Kidney tubule cell (primary cell): ENCODE data around the gene SAMD1.

Experiments used
- DNase-seq: peaks from one replicate; pipeline ENCODE4 v3.0.0-alpha.2; 2018; ENCODE audit warnings: low spot score

Gene SAMD1

DNA sequence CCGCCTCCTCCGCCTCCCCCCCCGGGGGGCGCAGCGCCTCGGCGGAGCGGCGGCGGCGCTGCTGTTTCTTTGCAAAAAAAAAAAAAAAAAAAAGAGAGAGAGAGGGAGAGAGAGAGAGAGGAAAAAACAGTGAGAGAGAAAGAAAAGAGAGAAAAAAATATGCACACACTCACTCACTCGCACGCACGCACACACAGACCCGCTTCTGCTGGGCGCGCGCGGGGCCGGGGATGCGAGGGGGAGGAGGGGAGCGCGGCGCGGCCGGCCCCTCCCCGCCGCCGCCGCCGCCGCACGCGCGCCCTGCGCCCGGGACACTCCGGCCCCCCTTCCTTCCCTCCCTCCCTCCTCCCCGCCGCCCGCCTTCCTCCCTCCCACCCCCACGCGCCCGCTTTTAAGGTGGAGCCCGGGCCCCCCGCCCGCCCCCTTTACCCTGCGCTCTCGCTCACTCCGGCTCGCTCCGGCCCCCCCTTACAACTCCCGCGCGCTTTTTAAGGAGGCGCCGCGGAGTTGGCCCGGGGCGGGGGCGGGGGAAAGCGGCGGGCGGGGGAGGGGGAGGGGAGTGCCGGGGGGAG is at the start of gene SAMD1:
Gene SAMD1 (minus strand): TSS at position 243 of the 572 bp plus-strand sequence.
- peak; percentile 80 for DNase-seq

DNA sequence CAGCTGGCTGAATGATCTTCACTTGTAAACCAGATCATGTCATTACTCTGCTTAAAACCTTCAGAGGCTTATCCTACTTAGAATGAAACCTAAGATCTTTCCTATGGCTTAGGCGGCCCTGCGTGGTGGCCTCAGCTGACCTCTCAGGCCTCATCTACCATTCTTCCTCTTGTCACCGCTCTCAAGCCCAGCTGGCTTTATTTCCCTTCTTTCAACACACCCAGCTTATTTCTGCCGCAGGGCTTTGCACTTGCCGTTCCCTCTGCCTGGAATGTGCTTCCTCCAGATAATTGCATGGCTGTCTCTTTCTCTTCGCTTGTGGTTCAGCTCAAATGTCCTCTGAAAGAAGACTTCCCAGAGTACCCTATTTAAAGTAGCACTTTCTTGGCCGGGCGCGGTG is 49.4 kb upstream of the SAMD1 start:
- no peak for DNase-seq

DNA sequence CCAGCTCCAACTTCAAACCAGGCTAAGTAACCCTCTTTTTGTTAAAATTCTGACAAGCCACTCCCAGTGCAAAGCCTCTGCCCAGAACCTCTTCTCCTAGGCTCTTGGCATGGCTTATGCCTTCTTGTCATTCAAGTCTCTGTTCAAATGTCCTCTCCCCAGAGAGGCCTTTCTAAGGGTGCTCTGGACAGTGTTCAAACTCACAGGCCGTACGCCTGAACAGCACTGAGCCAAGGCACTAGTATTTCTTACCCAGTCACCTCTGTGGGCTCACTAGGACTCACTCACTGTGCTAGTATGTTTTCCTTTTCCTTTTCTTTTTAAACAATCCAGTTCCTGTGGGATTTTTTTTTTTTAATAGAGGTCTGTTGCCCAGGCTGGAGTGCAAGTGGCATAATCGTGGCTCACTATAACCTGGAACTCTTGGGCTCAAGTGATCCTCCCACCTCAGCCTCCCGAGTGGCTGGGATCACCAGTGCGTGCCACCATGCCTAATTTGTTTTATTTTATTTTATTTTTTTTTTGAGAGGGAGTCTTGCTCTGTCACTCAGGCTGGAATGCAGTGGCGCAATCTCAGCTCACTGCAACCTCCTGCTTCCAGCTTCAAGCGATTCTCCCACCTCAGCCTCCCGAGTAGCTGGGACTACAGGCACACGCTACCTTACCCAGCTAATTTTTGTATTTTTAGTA is 48.2 kb upstream of the SAMD1 start:
- DNase-seq, result peak; percentile 22

DNA sequence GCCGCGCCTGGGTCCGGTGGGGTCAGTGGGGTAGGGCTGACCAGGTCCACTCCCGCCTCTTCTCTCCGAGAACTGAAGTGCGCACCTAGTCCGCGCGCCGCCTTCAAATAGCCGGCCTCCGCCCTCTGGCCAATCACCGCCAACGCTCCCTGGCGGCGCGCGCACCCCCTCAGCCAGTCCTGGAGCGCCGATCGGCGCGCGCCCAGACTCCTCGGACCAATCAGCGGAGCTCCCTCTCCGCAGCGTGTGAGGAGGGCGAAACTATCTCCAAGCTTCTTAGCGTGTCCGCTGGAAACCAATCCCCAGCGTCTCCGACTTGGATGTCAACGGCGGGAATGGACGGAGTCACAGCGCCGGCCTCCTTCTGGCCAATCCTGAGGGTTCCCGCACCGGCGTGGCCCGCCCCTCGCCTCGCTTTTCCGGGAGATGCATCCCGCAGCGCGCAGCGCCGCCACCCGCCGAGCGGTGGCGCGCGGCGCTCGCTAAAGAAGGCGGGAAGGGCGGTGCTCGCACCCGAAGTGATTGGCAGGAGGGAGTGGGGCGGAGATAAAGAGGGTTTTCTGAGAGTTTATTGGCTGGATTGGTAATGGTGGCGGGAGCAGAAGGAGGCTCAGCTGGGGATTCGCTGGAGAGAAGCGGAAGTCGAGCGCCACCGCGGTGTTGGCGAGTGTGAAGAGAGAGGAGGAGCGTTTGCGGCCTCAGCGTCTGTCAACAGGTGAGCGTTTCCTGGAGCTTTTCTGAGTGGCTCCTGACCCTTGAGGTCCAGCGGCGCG is 46.1 kb upstream of the SAMD1 start, which contains the start of gene ASF1B:
Gene ASF1B (minus strand): TSS at position 81 of the 773 bp plus-strand sequence. CDS start 133 bp downstream, outside the sequence.
- DNase-seq, result peak; percentile 100

DNA sequence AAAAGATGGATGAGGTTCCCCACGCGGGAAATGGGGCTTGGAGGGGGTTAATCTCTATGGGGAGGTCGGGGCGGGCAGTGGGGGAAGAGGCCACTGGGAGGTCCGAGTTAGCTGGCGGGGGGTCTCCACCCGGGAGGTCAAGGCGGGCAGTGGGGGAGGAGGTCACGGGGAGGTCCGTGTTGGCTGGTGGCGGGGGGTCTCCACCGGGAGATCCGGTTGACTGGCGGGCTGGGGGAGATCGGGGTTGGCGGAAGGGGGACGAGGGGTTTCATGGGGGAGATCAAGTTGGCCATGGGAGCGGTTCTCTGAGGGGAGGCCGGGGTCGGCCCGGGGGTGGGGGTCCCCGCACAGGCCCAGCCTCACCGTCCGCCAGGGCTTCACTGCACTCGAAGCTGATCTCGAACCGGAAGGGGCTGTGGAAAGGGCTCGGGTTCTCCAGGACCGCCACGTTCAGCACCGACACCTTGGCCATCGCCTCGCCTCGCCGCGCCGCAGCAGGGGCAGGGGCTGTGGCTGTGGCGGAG is 45.5 kb upstream of the SAMD1 start:
- no peak for DNase-seq

DNA sequence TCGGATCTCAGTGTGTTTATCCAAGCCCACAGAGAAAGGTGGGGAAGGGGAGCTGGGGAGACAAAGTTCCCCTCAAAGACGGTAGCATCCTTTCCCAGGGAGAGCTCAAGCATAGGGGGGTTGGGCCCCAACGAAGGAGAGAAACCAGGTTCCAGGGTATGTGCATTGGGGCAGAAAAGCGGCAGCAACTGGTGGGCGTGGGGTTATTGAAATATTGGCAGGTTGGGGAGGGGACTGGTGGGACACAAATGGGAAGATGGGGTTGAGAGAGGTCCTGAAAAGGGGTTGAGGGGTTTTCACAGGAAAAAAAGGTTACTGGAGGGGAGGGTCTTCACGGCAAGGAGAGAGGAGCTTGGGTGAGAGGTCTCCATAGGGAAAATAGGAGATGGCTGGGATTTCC is 44.8 kb upstream of the SAMD1 start:
- no peak for DNase-seq

DNA sequence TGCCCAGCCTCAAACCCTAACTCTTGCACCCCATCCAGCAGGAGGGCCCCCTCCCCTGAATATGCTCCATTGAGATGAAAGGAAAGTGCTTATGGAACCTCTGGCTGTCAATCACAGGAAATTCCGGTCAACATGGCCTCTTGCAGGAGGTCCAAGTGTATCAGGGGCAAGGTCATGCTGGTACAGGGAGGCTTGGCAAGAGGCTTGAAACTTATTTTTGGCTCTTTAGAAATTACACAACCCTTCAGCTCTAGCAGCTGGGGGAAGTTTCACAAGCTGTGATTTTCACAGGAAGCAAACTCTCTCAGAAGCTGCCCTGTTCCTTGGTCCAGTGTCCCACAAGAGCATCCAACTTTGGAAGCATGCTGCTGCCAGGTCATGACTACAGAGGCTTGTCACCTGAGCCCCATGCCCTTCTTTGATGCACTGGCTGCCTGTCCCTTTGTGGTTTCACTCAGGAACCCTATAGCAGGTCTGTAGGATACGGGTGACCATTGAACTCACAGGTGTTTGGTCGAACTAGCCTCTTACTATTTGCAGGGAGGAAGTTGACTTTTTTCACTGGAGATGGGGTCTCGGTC is 37.5 kb upstream of the SAMD1 start:
- no peak for DNase-seq

DNA sequence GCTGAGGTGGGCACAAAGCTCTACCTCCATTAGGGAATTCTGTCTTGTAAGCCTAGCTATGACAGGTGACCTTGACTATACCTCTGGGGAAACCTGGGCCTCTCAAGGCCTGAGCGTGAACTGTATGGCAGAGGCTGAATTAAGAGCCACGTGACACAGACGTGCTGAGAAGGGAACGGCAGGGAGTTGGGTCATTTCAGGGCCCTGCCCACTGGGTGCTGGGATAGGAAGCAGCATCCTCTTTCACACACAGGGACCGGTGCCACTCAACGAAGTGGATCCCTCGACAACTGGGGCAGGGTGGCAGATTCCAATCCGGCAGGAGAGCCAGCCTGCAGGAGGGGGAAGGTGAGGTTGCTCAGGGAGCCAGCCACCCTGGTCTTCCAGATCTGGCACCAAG is 36.6 kb upstream of the SAMD1 start:
- DNase-seq, result no peak

DNA sequence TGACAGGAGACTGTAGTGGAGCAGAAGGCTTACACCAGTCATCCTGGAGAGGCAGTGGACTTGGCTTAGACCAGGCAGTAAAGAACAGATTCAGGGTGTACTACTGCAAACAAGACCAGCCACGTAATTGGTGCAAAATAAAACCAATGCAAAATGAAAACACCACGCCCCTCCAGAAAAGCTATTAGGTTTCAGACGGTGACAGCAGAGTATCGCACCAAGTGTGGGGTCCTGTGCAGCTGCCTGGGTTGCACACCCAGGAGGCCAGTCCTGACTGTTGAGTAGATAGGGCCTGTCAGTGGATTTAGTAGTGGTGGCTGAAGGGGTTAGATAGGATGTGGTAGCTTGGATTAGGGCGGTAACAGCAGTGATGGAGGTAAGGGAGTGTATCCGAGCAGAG is 32.4 kb upstream of the SAMD1 start:
- DNase-seq, result no peak

DNA sequence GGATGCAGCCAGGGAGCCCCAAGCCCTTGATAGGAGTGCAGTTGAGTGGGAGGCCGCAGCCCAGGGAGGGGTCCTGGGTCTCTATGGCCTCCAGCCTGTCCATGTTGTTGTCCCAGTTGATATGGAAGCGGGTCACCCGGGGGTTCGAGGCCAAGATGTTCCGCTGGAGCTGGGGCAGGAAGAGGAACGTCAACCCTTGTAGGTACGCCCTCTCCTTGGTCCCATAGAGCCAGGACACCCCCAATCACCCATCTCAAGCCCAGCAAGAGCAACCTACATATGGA is 29.9 kb upstream of the SAMD1 start:
- DNase-seq, result no peak

DNA sequence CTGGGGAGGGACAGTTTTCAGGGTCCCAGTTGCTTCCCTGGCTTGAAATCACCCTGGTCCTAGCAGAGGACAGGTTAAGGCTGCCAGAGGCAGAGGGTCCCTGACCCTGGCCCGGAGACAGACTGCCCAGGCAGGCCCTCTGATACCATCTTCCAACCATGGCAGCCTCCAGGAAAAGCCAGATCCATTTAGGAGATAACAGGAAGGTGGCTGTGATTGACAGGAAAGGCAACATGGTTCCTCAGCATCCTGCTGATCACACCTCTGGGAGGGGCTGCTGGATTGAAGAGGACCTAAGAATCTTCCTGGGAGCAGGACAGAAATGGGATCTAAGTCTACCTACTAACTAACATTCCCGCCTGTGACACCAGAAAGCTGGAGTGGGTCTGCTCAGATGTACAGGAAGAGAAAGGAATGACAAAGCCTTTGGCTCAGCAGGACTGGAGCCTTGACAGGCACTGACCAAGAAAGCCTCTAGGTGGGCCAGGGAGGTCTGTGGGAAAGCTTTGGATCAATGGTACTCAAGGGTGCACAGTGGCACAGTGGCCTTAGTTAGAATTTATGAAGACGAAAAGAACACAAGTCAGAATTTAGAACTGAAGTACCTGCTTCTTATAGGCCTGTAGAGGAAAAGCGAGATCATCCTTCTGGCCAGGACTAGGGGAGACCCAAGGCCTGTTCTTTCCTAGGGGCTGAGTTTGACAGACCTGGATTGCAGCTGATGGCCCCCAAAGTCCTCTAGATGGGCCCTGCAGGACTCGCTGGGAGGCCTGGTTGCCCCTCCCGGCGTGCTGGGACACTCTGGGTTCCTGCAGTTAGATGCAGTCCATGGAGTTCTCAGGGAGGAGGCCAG is 29.3 kb upstream of the SAMD1 start:
- no peak for DNase-seq

DNA sequence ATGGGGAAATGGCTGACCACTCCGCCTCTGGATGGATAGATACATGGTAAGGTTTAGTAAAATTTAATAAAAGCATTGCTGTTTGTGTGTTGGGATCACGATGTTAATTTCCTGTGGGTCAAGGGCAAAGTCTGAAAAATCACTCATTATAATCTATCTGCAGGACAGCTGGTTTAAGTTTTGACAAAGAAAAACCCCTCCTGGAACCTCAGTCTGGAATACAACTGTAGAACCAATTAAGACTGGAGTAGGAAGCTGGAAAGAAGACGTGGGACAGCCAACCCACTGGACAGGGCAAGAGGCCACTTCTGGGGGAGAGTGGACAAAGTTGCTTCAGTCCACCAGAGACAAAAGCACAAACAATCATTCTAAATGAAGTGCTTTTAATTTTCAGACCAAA is 28.6 kb upstream of the SAMD1 start:
- DNase-seq, result no peak

DNA sequence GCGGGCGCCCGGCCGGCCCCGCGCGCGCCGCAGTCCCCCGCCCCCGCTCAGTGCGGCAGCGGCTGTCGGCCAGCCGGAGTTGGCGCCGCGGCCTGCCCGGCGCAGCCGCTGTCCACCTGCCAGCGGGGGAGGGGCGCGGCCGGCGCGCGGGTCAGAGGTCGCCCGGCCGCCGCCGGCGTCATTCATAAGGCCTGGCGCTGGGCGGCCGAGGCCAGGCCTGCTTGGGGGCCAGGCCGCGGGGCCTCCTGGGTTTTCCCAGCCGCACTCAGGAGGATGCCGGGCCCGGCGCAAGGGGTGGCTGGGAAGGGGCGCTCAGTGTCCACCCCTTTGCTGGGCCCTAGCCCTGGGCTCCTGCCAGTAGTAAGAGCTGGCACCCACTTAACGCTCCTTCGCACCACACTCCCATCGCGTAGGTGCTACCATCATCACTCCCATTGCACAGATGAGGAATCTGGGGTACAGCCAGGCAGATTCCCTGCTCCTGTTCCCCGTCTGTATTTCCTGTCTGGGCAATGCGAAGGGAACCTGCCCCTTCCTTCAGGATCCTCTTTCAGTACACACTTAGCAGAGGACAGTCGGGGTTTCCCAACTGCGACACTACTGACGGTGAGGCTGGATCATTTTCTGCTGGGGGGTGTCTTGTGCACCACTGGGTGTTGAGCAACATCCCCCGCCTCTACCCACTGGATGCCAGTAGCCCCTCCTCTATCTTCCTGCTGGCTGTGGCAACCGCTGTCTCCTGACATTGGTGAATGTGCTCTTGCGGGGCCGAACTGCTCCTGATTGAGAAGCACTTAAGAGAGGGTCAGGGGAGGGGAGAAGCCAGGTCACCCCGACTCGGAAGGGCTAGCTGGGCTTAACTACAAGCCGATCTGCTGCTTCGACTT is 27.9 kb upstream of the SAMD1 start:
- peak; percentile 72 for DNase-seq

DNA sequence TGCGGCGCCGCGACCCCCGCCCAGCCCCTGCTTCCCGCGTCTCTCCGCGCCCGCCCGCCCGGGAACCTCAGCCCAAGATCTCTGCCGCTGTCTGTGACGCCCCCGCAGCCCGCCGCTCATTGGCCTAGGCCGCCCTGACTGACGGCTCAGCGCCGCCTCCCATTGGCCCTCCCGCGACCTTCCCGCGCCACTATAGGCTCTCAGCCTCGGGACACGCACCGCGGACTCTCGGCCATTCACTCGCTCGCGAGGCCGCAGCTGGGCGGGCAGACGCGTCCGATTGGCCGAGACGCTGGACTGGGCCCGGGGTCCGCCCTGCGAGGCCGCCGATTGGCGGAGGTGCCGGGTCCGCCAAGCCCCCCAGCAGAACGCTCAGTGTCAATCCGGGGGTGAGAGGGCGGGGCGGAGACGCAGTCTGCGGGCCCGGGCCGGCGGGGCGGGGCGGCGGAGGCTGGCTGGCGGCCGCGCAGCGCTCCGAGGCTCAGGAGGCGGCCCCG is 27.2 kb upstream of the SAMD1 start, which contains the start of gene PRKACA:
Gene PRKACA (minus strand): TSS at position 95 of the 497 bp plus-strand sequence. CDS start 215 bp downstream, outside the sequence.
- DNase-seq, result peak; percentile 99

DNA sequence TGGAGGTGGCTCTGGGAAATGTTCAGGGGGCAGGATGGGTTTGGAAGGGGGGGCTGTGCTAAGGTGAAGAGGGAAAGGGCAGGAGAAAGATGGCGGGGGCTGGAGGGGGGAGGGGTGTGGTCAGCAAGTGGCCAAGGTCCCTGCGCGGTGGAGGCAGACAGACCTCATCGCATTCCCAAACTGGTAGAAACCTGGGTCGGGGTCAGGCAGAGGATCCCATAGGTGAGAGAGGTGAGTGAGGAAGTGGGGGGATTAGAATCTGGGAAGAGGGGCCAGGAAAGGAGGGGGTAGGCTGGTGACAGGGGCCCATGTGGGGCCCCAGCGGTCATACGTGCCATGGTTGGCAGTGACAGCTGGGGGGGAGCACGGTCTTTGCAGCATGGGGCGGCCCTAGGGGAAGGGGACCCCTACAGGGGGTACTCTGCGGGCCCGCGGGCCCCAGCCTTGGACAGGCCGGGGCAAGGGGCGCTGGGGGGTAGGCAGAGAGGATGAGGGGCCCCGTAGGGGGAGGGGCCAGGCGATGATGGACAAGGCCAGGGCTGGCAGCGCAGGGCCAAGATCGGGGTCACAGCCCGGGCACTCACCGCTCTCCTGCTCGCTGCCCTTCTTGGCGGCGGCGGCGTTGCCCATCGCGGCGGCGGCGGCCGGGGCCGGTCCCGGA is 26.5 kb upstream of the SAMD1 start:
- no peak for DNase-seq

DNA sequence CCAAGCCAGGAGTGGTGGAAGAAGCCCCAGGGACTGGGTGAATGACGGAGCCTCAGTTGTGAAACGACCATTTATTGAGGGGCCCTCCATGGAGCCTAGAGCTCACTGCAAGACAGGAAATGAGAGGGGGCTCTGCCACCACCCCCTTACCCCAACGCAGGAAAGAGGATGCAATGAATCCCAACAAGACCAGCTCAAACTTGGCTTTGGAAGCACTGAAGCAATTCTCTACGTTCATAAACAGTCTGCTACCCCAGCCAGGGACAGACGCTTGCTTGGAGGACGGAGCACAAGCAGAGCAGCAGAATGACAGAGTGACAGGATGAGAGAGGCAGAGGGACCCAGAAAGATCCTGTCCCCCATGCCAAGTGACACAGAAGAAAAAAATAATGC is 26.0 kb upstream of the SAMD1 start:
- DNase-seq, result no peak

DNA sequence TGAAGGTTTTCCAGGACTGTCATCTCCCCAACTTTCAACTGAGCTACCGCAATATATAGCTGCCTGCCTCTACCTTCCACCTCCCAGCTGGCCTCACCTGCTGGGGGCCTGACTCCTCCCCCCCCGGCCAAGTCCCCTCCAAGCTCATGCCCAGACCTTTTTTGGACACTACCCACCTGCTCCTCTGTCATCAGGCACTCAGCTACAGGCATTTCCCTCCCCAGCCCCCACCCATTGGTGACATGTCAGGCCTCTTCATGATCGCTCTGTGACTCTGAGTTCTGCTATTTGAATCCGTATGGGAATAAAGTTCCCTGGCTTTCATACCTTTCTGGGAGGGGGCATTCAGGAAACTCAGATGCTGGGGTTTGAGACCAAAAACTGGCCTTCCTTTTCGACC is 25.2 kb upstream of the SAMD1 start:
- no peak for DNase-seq

DNA sequence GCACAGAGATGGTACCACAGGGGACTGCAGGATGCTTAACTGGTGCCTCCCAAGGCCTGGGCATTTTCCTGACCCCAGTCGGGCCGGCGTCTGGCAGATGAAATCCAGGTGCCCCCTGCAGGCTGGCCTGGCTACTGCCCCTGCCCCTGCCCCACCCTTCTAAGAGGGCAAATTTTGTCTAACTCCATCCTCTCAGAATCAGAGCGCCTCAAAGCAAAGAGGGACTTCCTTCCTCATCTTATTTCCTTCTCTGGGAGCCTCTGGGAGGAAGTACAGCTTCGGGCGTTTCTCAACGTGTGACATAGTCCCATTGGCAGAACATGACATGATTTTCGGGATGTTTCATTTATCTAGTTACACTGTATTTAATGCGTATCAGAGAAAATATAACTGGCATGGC is 24.3 kb upstream of the SAMD1 start:
- peak; percentile 38 for DNase-seq

DNA sequence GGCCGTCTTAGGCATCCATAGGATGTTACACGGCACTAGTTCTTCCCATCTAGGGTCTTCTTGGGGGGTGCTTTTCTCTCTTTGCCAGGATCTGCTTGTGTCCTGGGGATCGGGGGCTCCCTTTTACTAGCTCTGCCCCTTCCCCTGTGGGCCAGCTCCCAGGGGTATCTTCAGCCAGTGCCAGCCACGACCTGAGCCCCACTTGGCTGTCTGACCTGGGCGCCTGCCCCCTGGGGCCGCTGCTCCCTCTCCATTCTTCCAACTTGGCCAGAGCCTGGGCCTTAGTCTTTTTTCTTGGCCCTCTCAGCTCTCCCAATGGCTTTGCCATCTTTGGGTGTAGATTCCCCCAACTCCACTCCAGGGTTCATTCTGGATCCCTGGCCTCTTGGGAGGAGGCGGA is 23.9 kb upstream of the SAMD1 start:
- no peak for DNase-seq
